Skeletal muscle satellite cell (primary cell): Measurements from ENCODE around the gene KCNQ1.

ENCODE experiments used
- H3K27me3 ChIP-seq: 2 replicates; pipeline ENCODE4 v1.7.0; 2013; ENCODE audit warnings: low read length; ENCODE audit not compliant: control insufficient read depth, insufficient read depth
- H3K36me3 ChIP-seq: 2 replicates; pipeline ENCODE4 v1.7.0; 2013; ENCODE audit warnings: mild to moderate bottlenecking, control low read depth, low read length; ENCODE audit not compliant: insufficient read depth
- H3K4me1 ChIP-seq: 2 replicates; pipeline ENCODE4 v1.7.0; 2013; ENCODE audit warnings: low read length; ENCODE audit not compliant: control insufficient read depth, insufficient read depth
- H3K4me2 ChIP-seq: 2 replicates; pipeline ENCODE4 v1.7.0; 2013; ENCODE audit warnings: mild to moderate bottlenecking, low read length
- H3K4me3 ChIP-seq: 2 replicates; pipeline ENCODE4 v1.7.0; 2013; ENCODE audit warnings: low read length
- H3K9ac ChIP-seq: 2 replicates; pipeline ENCODE4 v1.7.0; 2013; ENCODE audit warnings: mild to moderate bottlenecking, low read depth, low read length, moderate library complexity
- H3K9me3 ChIP-seq: replicated peaks from 2 replicates; pipeline ENCODE4 v1.7.0; 2013; ENCODE audit warnings: mild to moderate bottlenecking, control low read depth, low read length

The KCNQ1 gene

DNA sequence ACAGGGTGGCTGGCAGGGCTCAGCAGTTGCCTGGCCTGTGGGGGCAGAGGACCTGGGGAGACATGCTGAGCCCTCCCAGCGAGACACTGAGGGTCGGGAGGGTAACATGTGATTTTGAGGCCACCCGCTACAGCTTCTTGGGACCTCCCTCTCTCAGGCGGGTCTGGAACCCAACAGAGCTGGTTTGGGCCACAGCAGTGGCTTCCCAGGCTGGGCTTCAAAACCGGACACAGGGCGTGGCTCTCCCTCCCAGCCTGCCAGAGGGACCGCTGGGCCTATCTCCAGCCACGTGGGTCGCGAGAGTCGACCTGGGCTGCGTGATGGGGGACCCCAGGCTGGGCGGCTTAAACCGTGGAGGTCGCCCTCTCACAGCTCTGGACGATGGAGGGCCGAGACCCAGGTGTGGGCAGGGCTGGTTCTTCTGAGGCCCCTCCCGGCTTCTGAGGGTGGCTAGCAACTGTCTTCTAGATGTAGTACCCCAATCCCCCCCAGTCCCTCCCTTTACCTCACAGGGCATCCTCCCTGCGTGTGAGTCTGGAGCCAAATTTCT is 91.7 kb downstream of the KCNQ1 start:
- peaks cover 24% of the 10 kb centered on the region for H3K27me3 ChIP-seq

DNA sequence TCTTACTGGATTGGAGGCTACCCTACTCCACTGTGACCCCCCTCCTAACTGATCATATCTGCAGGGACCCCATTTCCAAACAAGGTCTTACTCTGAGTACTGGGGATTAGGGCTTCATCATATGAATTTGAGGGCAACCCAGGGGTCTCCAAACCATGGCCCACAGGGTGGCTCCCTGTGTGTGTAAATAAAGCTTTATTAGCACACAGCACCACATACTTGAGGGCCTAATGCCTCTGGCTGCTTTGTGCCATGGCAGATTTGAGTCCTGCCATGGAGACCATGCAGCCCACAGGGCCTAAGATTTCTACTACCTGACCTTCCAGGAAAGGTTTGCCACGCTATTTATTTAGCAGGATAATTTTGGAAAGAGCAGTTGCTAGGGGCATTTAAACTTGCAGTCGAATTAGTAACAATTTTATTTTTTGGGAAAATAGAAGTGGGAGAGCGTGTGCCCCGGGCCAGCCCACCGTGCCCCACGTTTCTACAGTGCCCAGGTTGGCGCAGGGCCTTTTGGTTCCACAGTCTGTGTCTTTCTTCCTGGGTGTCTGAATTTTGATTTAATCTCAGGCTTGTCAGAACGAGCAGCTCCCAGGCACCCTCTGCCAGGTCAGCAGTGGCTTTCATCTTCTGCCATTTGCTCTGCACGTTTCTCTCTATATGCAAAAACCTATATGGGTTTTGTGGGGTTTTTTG is 92.3 kb downstream of the KCNQ1 start:
- Histone ChIP-seq H3K4me1 (peaks cover 15% of the 10 kb centered on the region), H3K4me2 (no peak overlapping the region), H3K36me3 (no peaks in the 10 kb centered on the region), H3K9me3 (no peaks in the 10 kb centered on the region), H3K9ac (no peak overlapping the region), H3K4me3 (no peak overlapping the region), H3K27me3 (peaks cover 29% of the 10 kb centered on the region)

More for the DNA sequence above, 91.7 kb downstream of the KCNQ1 start:
- no peak overlapping the region for H3K9ac ChIP-seq
- no peaks in the 10 kb centered on the region for H3K36me3 ChIP-seq
- no peak overlapping the region for H3K4me2 ChIP-seq
- no peak overlapping the region for H3K4me3 ChIP-seq
- peaks cover 15% of the 10 kb centered on the region for H3K4me1 ChIP-seq
- H3K9me3 ChIP-seq, result no peaks in the 10 kb centered on the region

GRCh38 chr11:2537896-2538724 is 93.3 kb downstream of the KCNQ1 start:
- Histone ChIP-seq H3K27me3 (peaks cover 34% of the 10 kb centered on the region), H3K36me3 (no peaks in the 10 kb centered on the region), H3K9me3 (no peaks in the 10 kb centered on the region), H3K9ac (no peak overlapping the region), H3K4me3 (no peak overlapping the region), H3K4me1 (peaks cover 11% of the 10 kb centered on the region), H3K4me2 (no peak overlapping the region)

- Histone ChIP-seq H3K9me3 (no peaks in the 10 kb centered on the region), H3K4me1 (peaks cover 3% of the 10 kb centered on the region), H3K9ac (no peak overlapping the region), H3K27me3 (peaks cover 37% of the 10 kb centered on the region), H3K4me3 (no peak overlapping the region), H3K4me2 (no peak overlapping the region), H3K36me3 (no peaks in the 10 kb centered on the region)
These were observed 94.1 kb downstream of the KCNQ1 start for GRCh38 chr11:2538951-2539350.

- Histone ChIP-seq H3K36me3 (no peaks in the 10 kb centered on the region), H3K4me2 (no peak overlapping the region), H3K4me3 (no peak overlapping the region), H3K9ac (no peak overlapping the region), H3K4me1 (no peaks in the 10 kb centered on the region), H3K9me3 (no peaks in the 10 kb centered on the region), H3K27me3 (peaks cover 38% of the 10 kb centered on the region)
These were observed 94.8 kb downstream of the KCNQ1 start for GRCh38 chr11:2539371-2540222.

- no peaks in the 10 kb centered on the region for H3K4me1 ChIP-seq
- H3K9me3 ChIP-seq, result no peaks in the 10 kb centered on the region
- H3K4me3 ChIP-seq, result no peak overlapping the region
- peaks cover 46% of the 10 kb centered on the region for H3K27me3 ChIP-seq
- H3K4me2 ChIP-seq, result no peak overlapping the region
- H3K9ac ChIP-seq, result no peak overlapping the region
- H3K36me3 ChIP-seq, result no peaks in the 10 kb centered on the region
These were observed 95.6 kb downstream of the KCNQ1 start for GRCh38 chr11:2540223-2540991.

- H3K4me3 ChIP-seq, result no peak overlapping the region
- no peak overlapping the region for H3K9ac ChIP-seq
- H3K9me3 ChIP-seq, result no peaks in the 10 kb centered on the region
- H3K4me2 ChIP-seq, result no peak overlapping the region
- H3K27me3 ChIP-seq, result peaks cover 48% of the 10 kb centered on the region
- H3K36me3 ChIP-seq, result no peaks in the 10 kb centered on the region
- H3K4me1 ChIP-seq, result no peaks in the 10 kb centered on the region
These were observed 96.3 kb downstream of the KCNQ1 start for GRCh38 chr11:2540992-2541680.

DNA sequence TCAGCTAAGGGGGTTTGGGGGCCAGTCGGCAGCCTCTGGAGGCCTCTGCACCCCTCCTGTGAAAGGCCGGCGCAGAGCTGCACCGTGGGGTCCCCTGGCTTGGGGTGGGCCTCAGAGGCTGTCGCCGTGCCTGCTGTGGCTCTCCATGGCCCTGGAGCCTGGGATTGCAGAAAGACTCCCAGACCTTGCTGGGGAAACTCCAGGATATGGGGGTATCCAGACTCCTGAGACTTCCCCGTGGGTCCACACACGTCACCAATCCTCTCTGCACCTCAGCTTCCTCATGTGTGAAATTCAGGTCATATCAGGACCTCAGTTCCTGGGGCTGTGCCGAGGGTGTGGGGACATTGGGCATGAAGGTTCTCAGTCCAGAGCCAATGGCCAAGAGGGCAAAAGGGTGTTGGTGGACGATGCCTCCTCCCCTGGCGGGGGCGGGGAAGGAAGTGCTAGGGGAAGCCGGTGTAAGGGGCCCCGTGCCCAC is 97.1 kb downstream of the KCNQ1 start:
- H3K4me3 ChIP-seq, result no peak overlapping the region
- no peaks in the 10 kb centered on the region for H3K9me3 ChIP-seq

DNA sequence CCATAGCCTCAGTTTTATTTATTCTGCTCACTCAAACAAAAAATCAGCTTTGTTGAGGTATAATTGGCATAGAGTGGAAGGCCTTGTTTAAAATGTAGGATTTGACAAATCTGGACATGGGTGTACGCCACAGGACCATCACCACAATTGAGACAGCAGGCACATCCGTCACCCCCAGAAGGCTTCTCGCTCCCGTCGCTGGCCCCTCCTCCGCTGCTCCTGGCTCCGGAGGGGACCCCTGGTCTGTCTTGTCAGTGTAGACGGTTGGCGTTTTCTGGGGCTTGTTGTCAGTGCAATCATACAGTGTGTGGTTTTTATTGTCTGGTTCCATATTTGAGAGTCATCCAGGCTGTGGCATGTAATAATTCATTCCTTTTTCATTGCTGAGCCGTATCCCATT is 97.6 kb downstream of the KCNQ1 start:
- no peak overlapping the region for H3K4me3 ChIP-seq
- no peaks in the 10 kb centered on the region for H3K4me1 ChIP-seq
- no peaks in the 10 kb centered on the region for H3K36me3 ChIP-seq
- no peak overlapping the region for H3K4me2 ChIP-seq
- no peaks in the 10 kb centered on the region for H3K9me3 ChIP-seq
- H3K27me3 ChIP-seq, result peaks cover 46% of the 10 kb centered on the region
- no peak overlapping the region for H3K9ac ChIP-seq

More for the DNA sequence above, 97.1 kb downstream of the KCNQ1 start:
- peaks cover 45% of the 10 kb centered on the region for H3K27me3 ChIP-seq
- no peaks in the 10 kb centered on the region for H3K36me3 ChIP-seq
- no peak overlapping the region for H3K9ac ChIP-seq
- no peaks in the 10 kb centered on the region for H3K4me1 ChIP-seq
- no peak overlapping the region for H3K4me2 ChIP-seq

DNA sequence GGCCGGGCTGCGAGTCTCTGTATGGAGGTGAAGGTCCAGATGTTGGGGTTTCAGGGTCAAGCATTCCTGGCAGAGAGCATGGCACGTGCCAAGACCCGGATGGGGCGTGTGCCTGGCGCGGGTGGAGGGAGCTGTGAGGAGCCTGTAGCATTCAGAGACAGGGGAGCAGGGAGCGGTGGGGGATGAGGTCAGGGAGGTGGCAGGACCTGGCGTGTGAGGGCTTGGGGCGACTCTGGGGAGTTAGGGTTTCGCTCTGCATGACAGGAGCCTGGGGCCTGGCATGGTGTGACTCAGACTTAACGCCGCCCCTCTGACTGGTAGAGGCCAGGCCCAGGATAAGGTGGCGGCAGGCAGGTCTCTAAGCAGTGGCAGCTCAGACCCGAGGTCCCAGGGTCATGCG is 103.0 kb downstream of the KCNQ1 start:
- H3K4me2 ChIP-seq, result no peak overlapping the region
- H3K27me3 ChIP-seq, result peaks cover 39% of the 10 kb centered on the region
- peaks cover 3% of the 10 kb centered on the region for H3K9me3 ChIP-seq
- no peak overlapping the region for H3K9ac ChIP-seq
- H3K4me3 ChIP-seq, result no peak overlapping the region
- H3K4me1 ChIP-seq, result no peaks in the 10 kb centered on the region
- H3K36me3 ChIP-seq, result no peaks in the 10 kb centered on the region
